IPS-18c (cell line): ENCODE results near the gene AK3.
"Not testable (repeated sequence)": the region's sequence is repeated elsewhere in the genome, so short reads cannot be mapped to it uniquely, and the experiment has no call there.

Experiments used
- H3K4me3 ChIP-seq: 2 replicates; pipeline ENCODE4 v1.7.0; 2013; ENCODE audit warnings: low read depth, mild to moderate bottlenecking, low read length, moderate library complexity; ENCODE audit not compliant: insufficient read depth
- H3K9me3 ChIP-seq: one replicate; pipeline ENCODE4 v1.6.1; 2013; ENCODE audit warnings: mild to moderate bottlenecking, low read length, moderate library complexity; ENCODE audit not compliant: control insufficient read depth, insufficient read depth

The AK3 gene

DNA sequence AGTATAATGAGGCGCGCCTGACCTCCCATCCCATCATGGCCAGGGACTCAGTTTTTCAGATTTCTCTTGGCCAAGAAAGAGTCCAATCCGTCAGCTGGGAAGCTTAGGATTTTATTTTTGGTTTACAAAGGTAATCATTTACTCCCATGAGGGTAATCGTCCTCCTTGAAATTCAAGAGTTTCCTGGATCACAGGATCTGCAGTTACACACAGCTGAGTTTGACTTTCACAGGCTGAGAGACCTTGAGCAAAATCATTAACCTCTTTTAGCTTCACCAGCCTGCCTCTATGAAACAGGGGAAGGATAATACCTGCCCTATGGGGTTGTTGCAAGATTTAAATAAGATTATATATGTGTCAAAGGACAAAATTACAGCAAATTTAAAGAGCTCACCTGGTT, 15.4 kb upstream of the AK3 start:
- no peak overlapping the region for H3K4me3 ChIP-seq
- no peaks in the 10 kb centered on the region for H3K9me3 ChIP-seq

DNA sequence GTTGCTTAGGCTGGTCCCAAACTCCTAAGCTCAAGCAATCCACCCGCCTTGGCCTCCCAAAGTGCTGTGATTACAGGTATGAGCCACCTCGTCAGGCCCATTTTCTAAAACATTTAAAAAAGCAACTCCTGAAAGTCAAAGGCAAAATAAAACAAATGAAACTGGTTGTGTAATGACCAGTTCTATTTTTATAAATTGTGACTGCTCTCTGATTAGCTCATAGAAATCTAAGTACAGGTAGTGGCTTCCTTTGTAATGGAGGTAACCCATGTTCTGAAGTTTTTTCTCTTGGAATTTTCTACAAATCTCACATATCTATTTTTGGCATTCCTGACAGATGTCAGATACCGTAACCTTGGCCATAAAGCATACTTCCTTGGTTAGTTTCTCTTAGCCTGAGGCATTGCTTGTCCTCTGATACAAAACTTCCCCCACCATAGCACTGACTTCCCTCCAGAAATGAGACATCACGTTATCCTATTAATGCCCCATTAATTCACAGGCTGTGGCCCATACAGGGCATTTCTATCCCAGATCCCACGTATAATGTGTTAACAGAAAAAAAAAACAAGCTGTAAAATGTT, 14.1 kb upstream of the AK3 start:
- no peak overlapping the region for H3K4me3 ChIP-seq
- no peaks in the 10 kb centered on the region for H3K9me3 ChIP-seq

DNA sequence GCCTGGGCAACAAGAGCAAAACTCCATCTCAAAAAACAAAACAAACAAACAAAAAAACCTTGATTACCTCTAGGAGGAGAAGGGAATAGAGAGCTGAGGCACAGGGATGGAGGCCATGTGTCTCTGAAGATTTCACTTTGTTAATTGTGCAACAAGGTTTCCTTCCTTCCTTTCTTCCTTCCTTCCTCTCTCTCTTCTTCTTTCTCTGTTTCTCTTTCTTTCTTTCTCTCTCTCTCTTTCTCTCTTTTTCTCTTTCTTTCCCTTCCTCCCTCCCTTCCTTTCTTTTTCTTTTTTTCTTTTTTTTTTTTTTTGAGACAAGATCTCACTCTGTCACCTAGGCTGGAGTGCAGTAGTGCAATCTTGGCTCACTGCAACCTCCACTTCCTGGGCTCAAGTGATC, 13.5 kb upstream of the AK3 start:
- H3K4me3 ChIP-seq, H3K9me3 ChIP-seq: not testable (repeated sequence)

DNA sequence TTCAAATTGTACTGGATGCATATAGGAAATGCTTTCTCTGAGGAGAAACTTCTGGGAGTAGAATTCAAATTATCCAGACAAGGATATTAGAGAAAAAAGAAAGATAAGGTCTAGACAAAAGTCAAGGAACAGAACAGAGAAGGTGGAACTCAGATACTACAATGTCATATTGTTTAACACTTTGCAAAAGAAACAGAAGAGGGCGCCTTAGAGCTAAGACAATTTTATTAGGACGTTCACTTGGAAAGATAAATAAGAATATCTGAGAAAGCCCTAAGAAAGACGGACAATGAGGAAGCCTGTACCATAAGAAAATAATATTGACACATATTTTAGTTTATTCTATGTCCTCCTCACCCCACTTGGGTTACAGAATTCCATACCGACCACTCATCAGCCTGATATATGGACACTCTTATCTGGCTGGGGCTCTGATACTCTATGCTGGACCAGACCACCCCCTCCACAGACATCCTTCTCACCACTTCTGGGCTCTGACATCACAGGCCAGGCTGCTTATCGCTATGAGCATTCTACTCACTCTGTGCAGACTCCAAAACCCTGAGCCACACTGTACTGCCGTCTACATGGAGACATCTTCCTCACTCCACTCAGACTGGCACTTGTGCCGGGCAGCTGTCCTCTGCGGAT, 9.1 kb upstream of the AK3 start:
- no peaks in the 10 kb centered on the region for H3K9me3 ChIP-seq
- H3K4me3 ChIP-seq = no peak overlapping the region

DNA sequence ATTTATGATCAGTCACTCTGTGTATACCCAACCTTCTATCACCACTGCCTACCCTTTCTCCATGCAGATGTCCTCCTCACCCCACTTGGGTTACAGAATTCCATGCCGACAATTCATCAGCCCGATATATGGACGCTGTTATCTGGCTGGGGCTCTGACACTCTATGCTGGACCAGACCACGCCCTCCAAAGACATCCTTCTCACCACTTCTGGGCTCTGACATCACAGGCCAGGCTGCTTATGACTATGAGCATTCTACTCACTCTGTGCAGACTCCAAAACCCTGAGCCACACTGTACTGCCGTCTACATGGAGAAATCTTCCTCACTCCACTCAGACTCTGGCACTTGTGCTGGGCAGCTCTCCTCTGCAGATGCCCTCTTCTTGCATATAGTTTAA, 7.6 kb upstream of the AK3 start:
- peaks cover 2% of the 10 kb centered on the region for H3K9me3 ChIP-seq
- no peak overlapping the region for H3K4me3 ChIP-seq

DNA sequence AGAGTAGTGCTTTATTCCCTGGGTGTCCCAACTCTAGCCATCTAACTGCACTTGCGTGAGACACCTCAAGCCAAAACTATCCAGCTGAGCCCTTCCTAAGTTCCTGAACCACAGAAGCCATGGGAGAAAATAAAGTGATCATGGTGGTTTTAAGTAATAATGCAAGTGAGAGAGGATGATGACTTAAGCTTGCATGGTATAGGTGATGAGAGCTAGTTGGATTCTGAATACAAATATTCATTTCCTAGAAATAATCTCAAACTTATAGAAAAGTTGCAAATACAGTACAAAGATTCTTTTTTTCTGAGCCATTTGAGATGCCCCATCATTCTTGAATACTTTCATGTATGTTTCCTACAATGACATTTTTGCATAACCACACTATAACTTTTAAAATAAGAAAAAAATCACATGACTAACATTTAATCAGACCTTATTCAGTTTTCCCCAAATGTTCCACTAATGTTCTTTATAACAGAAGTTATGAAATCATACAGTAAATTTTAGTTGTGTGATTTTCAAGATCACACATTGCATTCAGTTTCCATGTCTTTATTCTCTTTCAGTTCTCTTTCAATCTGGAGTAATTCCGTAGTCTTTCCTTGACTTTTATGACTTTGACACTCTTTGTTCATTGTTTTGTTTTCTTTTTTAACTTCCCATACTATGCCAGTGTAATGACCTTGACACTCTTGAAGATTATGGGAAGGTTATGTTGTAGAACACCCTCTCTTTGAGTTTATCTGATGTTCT, 5.5 kb upstream of the AK3 start:
- H3K4me3 ChIP-seq = no peak overlapping the region
- H3K9me3 ChIP-seq = peaks cover 2% of the 10 kb centered on the region

DNA sequence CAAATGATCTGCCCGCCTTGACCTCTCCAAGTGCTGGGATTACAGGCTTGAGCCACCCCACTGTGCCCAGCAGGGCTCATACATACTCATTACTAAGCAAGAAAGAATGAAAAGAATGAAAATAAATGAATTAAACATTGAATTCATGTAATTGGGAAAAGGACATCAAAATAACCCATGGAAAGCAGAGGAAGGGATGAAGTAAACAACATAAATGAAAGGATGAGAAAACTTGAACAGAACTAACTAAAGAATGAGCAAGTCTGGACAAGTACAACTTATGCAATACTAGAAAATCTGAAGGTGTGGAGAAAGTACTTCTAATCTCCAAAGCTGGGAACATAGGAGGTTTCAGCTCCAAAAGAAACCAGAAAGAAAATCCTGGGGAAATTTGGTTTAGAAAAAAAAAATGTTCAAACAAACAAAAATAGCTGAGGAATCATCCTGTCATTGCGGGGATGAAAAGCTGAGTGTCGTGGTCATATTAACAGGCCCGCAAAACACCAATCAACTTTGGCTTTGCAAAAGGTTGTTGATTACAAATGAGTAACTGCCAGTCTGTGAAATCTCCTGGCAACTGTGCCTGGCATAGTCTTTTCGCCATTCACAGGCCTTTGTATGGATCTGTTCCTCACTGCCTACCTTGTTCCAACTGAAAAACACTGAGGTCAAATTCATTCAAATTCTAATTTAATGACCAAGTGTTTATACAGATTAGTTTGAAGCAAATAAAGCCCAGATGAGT, 2.3 kb upstream of the AK3 start:
- Histone ChIP-seq H3K4me3 (no peak overlapping the region), H3K9me3 (peaks cover 2% of the 10 kb centered on the region)

DNA sequence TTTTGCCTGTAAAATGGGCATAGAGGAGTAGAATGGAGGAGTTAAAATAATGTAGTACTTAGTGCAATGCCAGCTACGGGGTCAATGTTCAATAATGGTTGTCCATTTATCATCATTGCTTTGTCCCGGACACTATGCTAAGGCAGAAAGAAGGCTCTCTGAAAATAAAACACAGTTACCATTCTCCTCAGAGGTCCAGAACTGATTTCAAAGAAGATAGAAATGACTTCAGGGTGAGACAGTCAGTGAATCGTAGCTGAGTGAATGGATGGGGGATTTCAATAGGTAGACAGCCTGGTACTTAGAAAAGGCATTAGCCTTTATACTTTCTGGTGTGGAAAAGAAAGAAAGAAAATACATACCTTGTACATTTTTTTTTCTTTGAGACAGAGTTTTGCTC, 1.2 kb upstream of the AK3 start:
- peak overlapping the region; percentile 89 for H3K4me3 ChIP-seq

DNA sequence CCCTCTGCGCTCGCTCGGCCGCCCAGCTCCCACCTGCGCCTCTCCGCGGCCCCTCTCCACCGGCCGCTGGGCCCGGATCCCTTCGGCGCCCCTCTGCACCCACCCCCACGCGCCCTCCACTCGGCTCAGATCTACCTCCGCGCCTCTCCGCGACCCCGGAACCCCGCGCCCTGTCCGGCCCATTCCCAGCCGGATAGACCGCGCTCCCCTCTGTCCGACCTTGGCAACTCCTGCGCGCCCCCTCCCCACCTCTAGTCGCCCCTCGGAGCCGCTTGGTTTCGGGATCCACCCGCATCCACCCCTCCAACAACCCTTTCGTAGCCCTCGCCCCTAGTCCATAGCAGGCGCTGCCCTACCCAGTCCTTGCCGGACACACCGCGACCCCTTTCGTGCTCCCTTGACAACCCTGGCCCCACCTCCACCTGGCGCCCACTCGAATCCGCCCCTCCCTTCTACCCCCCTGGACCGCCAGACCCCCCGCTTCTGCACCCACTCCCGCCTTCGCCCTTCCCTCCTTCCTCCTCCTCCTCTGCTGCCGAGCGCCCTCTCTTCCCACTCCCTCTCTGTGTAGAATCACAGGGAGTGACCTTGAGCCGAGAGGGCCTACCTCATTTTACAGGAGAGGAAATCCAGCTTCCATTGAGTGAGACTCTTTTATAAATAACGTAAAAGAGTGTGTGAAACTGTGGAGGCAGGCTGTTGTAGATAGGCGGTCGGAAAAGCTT, 525 bp upstream of the AK3 start:
- peaks cover 2% of the 10 kb centered on the region for H3K9me3 ChIP-seq
- peak overlapping the region; percentile 89 for H3K4me3 ChIP-seq

More for the DNA sequence above, 1.2 kb upstream of the AK3 start:
- peaks cover 2% of the 10 kb centered on the region for H3K9me3 ChIP-seq

DNA sequence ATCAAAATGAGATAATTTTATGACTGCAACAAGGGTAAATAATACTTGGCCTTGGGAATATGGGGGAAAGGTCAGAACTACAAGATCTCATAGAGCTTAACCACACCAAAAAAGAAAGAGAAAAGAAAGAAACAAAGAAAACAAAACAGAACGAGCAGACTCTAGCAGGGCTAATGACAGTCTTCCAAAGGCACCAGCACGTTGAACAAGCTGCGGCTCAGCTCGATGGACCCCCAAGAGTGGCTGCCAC, 689 bp downstream of the AK3 start:
- Histone ChIP-seq H3K4me3 (peak overlapping the region; percentile 89), H3K9me3 (peaks cover 2% of the 10 kb centered on the region)

DNA sequence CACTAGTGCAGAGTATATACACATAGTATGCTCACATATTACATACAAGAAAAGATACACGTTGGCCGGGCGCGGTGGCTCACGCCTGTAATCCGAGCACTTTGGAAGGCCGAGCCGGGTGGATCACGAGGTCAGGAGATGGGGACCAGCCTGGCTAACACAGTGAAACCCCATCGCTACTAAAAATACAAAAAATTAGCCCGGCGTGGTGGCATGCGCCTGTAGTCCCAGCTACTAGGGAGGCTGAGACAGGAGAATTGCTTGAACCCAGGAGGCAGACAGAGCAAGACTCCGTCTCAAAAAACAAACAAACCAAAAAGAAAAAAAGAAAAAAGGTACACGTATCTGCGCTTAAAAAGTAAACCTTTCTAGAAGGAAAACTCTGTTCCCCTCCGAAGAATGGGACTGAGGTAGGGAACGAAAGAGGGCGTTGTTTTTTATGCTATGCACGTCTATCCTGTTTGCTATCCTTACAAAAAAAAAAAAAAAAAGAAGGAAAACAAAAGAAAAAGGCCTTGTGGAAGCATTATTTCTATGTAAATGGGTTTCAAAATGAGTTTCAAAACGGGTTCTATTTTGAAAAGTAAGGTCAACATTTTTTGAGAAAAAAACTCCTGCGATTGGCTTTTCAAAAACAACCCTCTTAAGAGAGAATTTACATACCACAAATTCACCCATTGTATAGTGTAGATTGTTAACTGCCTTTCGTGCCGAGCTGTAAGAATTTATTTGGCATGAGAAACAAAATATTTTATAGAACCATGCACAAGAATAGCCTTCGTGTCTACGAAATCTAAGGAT, 1.2 kb downstream of the AK3 start:
- Histone ChIP-seq H3K9me3 (no peaks in the 10 kb centered on the region), H3K4me3 (peak overlapping the region; percentile 89)

DNA sequence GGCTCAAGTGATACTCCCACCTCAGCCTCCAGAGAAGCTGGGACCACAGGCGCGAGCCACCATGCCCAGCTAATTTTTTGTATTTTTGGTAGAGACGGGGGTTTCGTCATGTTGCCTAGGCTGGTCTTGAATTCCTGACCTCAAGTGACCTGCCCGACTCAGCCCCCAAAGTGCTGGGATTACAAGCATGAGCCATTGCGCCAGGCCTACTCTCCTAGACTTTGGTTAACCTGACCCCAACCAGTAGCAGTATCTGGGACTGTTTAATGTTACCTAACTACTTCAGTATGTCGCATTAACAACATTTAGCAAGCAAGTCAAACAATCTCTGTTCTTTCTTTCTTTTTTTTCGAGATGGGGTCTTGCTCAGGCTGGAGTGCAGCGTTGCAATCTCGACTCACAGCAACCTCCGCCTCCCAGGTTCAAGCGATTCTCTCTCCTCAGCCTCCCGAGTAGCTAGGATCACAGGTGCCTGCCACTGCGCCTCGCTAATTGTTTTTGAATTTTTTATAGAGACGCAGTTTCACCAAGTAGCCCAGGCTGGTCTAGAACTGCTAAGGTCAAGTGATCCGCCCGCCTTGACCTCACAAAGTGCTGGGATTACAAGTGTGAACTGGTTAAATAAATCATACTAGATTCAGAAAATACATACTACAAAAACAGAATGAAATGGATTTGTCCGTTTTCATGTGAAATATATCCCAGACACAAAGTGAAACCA, 2.0 kb downstream of the AK3 start:
- Histone ChIP-seq H3K9me3 (no peaks in the 10 kb centered on the region), H3K4me3 (peak overlapping the region; percentile 89; the same call in 1 of the 2 replicates)

DNA sequence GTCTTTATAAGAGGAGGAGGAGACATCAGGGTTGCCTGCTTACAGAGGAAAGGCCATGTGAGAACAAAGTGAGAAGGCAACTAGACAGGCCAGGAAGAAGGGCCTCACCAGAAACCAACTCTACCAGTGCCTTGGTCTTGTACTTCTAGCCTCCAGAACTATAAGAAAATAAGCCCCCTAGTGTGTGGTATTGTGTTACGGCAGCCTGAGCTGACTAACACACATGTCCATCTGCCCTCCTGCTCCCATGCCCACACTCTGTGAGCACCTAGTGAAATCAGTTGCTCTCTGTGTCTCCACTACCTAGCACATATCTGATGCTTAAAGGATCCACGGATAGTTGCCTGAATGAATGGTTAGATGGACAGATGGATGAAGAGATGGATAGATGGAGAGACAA, 6.9 kb downstream of the AK3 start:
- no peaks in the 10 kb centered on the region for H3K9me3 ChIP-seq
- no peak overlapping the region for H3K4me3 ChIP-seq

DNA sequence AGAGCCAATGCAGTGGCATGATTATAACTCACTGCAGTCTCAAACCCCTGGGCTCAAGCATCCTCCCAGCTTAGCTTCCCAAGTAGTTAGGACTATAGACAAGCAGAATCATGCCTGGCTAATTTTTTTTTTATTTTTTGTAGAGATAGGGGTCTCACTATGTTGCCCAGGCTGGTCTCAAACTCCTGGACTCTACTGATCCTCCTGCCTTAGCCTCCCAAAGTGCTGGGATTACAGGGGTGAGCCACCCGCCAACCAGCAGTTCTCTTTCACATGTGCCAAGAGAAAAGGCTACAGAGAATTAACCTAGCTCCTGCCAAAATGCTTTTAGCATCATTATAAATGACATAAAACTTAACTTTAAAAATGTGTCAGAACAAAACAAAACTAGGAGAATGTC, 8.1 kb downstream of the AK3 start:
- no peaks in the 10 kb centered on the region for H3K9me3 ChIP-seq
- H3K4me3 ChIP-seq = no peak overlapping the region

DNA sequence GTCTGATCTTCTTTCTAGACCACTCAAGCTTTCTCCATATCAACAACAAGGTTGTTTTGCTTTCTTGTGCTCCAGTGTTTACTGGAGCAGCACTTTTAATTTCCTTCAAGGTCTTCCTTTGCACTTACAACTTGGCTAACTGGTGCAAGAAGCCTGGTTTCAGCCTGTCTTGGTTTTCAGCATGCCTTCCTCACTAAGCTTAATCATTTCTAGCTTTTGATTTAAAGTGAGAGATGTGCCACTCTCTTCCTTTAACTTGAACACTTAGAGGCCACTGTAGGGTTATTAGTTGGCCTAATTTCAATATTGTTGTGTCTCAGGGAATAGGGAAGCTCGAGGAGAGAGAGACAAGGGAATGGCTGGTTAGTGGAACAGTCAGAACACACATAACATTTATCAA, 13.4 kb downstream of the AK3 start:
- Histone ChIP-seq H3K9me3 (no peaks in the 10 kb centered on the region), H3K4me3 (no peak overlapping the region)

DNA sequence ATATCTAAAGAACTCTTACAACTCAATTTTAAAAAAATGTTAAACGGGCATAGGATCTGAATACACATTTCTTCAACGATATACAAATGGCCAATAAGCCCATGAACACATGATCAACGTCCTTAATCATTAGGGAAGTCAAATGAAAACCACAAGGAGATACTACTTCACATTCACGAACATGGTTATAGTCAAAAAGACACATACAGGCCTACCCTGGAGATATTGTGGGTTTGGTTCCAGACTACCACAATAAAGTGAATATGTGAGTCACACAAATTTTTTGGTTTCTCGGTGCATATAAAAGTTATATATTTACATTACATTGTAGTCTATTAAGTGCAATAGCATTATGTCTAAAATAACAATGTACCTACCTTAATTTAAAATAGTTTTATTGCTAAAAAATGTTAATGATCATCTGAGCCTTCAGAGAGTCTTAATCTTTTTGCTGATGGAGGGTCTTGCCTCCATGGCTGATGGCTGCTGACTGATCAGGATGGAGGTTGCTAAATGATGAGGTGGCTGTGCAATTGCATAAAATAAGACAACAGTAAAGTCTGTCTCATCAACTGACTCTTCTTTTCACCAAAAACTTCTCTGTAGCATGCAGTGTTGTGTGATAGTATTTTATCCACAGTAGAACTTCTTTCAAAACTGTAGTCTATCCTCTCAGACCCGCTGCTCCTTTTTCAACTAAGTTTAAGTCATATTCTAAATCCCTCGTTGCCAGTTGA, 15.1 kb downstream of the AK3 start:
- H3K4me3 ChIP-seq = no peak overlapping the region
- no peaks in the 10 kb centered on the region for H3K9me3 ChIP-seq
